Keratinocyte (primary cell): Measurements from ENCODE around the gene PSMF1.

Source experiments
- EZH2 ChIP-seq: IDR thresholded peaks from one replicate; pipeline ENCODE4 v1.6.1; 2012; ENCODE audit warnings: inconsistent platforms, mild to moderate bottlenecking, low read length, moderate library complexity
- TF ChIP-seq, protein P1 (sequence below), 3 experiments: IDR thresholded peaks in 1 of 3; conservative IDR thresholded peaks in 1 of 3; optimal IDR thresholded peaks in 1 of 3; 2 replicates in 2 of 3; 3 replicates in 1 of 3; pipeline versions ENCODE3 to v1.5.1; 2011; ENCODE audit warnings: low read length in 3 of 3, mild to moderate bottlenecking in 3 of 3, moderate library complexity in 2 of 3, control low read depth in 1 of 3, inconsistent platforms in 1 of 3; ENCODE audit not compliant: insufficient read depth in 2 of 3; ENCODE audit errors: extremely low read depth in 1 of 3

DNA sequence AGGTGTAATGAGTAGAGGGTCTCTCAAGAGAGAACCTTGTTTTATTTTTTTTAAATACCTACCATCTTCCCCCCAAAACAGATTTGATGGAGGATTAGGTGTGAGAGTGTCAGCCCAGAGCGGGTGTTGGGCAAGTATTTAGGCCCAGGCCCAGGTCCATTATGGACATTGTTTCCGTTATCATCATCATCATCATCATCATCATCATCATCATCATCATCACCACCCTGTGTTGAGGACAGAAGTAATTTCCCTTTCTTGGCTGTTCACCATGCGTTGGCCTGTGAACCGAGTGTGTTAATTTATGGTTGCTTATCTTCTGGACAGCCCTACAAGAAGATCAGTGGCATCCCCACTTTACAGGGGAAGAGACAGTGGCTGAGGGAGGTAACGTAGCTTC is 28.6 kb downstream of the PSMF1 start:
- TF ChIP-seq, protein P1, sequence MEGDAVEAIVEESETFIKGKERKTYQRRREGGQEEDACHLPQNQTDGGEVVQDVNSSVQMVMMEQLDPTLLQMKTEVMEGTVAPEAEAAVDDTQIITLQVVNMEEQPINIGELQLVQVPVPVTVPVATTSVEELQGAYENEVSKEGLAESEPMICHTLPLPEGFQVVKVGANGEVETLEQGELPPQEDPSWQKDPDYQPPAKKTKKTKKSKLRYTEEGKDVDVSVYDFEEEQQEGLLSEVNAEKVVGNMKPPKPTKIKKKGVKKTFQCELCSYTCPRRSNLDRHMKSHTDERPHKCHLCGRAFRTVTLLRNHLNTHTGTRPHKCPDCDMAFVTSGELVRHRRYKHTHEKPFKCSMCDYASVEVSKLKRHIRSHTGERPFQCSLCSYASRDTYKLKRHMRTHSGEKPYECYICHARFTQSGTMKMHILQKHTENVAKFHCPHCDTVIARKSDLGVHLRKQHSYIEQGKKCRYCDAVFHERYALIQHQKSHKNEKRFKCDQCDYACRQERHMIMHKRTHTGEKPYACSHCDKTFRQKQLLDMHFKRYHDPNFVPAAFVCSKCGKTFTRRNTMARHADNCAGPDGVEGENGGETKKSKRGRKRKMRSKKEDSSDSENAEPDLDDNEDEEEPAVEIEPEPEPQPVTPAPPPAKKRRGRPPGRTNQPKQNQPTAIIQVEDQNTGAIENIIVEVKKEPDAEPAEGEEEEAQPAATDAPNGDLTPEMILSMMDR (optimal IDR thresholded peaks at IDR 0.05 in 1 of 3, IDR thresholded peaks at IDR 0.05 in 1 of 3, conservative IDR thresholded peaks at IDR 0.05 in 1 of 3; ENCODE audit: extremely low read depth in 1 of 3, insufficient read depth in 2 of 3, low read length in 3 of 3): no peak
- no peak for TF ChIP-seq EZH2
